ENCODE measurements around the gene PARD3.

- TF ChIP-seq CTCF (IDR thresholded peaks at IDR 0.05) = no peak
- no peak for TF ChIP-seq POLR2A (IDR thresholded peaks at IDR 0.05)
Observed at GRCh38 chr10:34465678-34466077, 349.4 kb downstream of the PARD3 start.
